ENCODE measurements around the gene CLDN3. TPM values are rescaled to one million over a fixed set of nuclear protein-coding genes. Genes with fewer than 3 reads are reported as not detected.
A peak's percentile ranks its signal among the peaks of the same experiment; 100 is the strongest.

CLDN3 gene
- total RNA-seq, 2 experiments from 2014 or later = not detected

DNA sequence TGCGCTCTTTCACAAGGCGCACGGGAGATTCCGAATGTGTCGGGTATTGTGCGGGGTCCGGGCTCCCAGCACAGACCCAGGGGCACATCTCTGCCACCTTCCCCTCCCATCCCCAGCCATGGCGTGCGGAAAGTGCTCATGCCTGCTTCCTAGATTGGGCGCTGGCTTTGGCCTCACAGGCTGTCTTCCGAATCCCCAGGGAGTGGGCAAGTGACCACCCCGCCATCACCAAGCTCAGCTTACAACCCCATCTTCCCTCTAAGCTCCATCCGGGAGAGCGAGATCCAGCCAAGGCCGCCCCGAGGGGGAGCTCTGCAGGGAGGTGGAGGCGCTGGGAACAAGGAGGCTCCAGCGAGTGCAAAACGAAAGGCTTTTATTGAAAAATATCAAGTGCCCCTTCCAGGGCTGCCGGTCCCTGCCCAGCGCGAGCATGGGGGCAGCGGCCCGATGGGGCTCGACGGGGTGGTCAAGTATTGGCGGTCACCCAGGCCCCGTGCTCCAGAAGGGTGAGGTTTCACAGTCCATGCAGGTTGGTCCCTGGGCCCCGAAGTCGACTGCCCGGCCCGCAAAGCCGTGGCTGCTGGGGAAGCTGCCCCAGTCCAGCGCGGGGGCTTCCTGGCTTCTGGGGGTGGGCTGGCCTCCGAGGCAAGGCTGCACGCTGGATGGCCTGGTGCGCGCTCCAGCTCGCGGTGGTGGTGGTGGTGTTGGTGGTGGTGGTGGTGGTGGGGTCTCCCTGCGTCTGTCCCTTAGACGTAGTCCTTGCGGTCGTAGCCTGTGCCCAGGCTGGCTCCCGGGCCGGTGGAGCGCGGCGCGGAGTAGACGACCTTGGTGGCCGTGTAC lies 1.2 kb downstream of the CLDN3 start:
- no peak for ATAC-seq
- DNase-seq = no peak
- Mint-ChIP-seq H3K27me3 (ENCODE audit: low read depth) (peaks cover 44% of the 10 kb centered on the region), H3K27ac (no peak overlapping the region), H3K9me3 (ENCODE audit: insufficient read depth) (no peaks in the 10 kb centered on the region), H3K36me3 (ENCODE audit: low read depth) (no peaks in the 10 kb centered on the region), H3K4me3 (no peak overlapping the region), H3K4me1 (ENCODE audit: low read depth) (peaks cover 6% of the 10 kb centered on the region)
- ChIA-PET CTCF (no interaction called here), POLR2A (no interaction called here)

DNA sequence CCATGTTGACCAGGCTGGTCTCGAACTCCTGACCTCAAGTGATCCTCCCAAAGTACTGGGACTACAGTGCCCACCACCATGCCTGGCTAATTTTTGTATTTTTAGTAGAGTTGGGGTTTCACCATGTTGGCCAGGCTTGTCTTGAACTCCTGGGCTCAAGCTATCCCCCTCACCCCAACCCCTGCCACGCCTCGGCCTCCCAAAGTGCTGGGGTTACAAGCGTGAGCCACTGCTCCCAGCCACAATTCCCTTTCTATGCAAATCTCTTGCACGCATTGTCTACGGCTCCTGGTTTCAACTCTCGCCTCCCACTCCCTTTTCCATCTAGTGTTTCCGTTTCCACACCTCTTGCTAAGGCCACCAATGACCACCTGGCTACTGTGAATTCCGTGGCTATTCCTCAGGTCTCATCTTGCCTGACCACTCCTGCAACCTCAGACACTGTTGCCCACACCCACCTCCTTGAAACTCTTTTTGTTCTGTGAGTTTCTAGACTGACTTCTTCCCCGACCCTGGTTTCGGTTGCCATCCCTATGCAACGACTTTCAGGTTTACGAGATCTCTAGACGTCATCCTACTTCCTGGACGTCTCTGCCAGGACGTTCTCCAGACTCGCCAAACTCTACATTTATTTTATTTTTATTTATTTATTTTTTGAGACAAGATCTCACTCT lies 3.4 kb downstream of the CLDN3 start:
- no peak overlapping the region for H3K27ac Mint-ChIP-seq
- ChIA-PET CTCF (no interaction called here), POLR2A (no interaction called here)
- peaks cover 6% of the 10 kb centered on the region for H3K4me1 Mint-ChIP-seq (ENCODE audit: low read depth)
- no peak for DNase-seq
- no peak overlapping the region for H3K4me3 Mint-ChIP-seq
- peaks cover 38% of the 10 kb centered on the region for H3K27me3 Mint-ChIP-seq (ENCODE audit: low read depth)
- no peak for ATAC-seq
- no peaks in the 10 kb centered on the region for H3K36me3 Mint-ChIP-seq (ENCODE audit: low read depth)
- H3K9me3 Mint-ChIP-seq (ENCODE audit: insufficient read depth) = no peaks in the 10 kb centered on the region

DNA sequence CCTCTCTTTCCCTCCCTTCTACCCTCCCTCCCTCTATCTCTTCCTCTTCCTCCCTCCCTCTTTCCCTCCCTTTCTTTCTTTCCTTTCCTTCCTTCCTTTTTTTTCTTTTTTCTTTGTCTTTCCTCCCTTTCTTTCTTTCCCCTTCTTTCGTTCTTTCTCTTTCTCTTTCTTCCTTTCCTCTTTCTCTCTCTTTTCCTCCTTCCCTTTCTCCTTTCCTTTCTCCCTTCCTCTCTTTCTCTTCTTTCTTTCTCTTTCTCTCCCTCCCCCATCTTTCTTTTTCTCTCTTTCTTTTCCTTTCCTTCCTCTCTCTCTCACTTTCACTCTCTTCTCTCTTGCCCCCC lies 7.4 kb downstream of the CLDN3 start:
- ChIA-PET CTCF (no interaction called here), POLR2A (no interaction called here)
- Mint-ChIP-seq H3K4me1 (ENCODE audit: low read depth) (no peaks in the 10 kb centered on the region), H3K9me3 (ENCODE audit: insufficient read depth) (no peaks in the 10 kb centered on the region), H3K4me3 (no peak overlapping the region), H3K27ac (no peak overlapping the region), H3K36me3 (ENCODE audit: low read depth) (no peaks in the 10 kb centered on the region), H3K27me3 (ENCODE audit: low read depth) (peaks cover 8% of the 10 kb centered on the region)
- no peak for ATAC-seq
- DNase-seq = no peak

DNA sequence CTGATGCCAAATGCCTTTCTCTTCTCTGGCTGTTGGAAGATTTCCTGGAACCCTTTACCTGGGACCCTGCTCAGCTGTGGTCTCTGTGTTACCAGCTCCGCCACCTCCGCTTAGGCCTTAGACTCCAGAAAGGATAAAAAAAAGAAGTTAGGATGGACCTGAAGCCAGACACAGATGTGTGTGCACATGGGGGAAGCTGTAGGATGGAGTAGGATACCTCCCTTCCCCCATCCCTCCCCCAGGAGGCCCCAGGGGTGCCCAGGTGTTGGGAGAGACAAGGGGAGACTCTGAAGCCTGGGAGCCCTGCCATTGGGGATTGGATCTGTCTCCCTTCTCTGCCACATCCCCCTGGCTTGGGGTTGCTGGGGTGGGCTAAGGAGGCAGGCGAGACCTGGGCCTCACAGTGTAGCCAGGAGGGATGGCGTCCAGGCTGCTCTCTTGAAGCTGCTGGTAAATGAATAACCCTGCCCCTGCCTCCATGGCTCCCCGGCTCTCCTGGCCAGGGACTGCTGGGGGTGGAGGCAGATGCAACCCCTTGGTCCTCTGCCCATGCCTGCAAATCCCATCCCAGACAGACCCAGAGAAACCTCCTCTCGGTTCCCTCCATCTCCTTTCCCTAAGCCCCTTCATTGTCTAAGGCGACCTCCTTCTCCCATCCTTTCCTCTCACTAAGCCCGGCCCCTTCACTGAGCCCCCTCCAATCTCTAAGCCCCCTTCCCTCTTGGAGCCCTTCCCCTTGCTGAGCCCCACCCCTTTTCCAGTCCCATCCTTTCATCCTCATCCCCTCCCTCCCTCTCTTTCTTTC lies 8.0 kb downstream of the CLDN3 start:
- POLR2A ChIA-PET = no interaction called here
- peaks cover 4% of the 10 kb centered on the region for H3K27me3 Mint-ChIP-seq (ENCODE audit: low read depth)
- no peaks in the 10 kb centered on the region for H3K9me3 Mint-ChIP-seq (ENCODE audit: insufficient read depth)
- no peaks in the 10 kb centered on the region for H3K4me1 Mint-ChIP-seq (ENCODE audit: low read depth)
- CTCF ChIA-PET = no interaction called here
- no peak for DNase-seq
- no peak overlapping the region for H3K4me3 Mint-ChIP-seq
- no peak overlapping the region for H3K27ac Mint-ChIP-seq
- ATAC-seq = no peak
- H3K36me3 Mint-ChIP-seq (ENCODE audit: low read depth) = no peaks in the 10 kb centered on the region

DNA sequence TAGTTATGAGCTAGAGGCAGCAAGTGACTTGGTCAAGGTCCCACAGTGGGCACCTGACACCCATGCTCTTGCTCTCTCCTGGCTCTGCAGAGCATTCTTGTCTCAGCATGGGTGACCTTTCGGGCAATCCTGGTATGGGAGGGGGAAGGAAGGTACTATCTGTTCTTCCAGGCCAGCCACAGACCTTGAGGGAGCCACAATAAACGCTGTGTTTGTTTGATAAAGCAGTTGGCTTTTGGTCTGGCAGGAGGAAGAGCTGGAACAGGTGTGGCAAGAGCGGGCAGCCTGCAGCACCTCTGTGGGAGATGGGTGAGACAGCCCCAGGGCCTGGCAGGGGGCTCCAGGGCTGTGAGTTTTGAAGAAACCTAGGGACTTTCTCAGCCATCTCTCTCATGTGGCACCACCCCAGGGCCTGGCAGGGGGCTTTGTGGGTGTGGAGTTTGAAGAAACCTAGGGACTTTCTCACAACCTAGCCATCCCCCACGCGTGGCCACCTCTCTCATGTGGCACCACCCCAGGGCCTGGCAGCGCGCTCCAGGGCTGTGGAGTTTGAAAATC lies 11.4 kb downstream of the CLDN3 start:
- DNase-seq = no peak
- no peaks in the 10 kb centered on the region for H3K4me1 Mint-ChIP-seq (ENCODE audit: low read depth)
- H3K36me3 Mint-ChIP-seq (ENCODE audit: low read depth) = no peaks in the 10 kb centered on the region
- ATAC-seq = no peak
- CTCF ChIA-PET = no interaction called here
- H3K9me3 Mint-ChIP-seq (ENCODE audit: insufficient read depth) = no peaks in the 10 kb centered on the region
- H3K4me3 Mint-ChIP-seq = no peak overlapping the region
- POLR2A ChIA-PET = no interaction called here
- H3K27me3 Mint-ChIP-seq (ENCODE audit: low read depth) = no peaks in the 10 kb centered on the region
- no peak overlapping the region for H3K27ac Mint-ChIP-seq

DNA sequence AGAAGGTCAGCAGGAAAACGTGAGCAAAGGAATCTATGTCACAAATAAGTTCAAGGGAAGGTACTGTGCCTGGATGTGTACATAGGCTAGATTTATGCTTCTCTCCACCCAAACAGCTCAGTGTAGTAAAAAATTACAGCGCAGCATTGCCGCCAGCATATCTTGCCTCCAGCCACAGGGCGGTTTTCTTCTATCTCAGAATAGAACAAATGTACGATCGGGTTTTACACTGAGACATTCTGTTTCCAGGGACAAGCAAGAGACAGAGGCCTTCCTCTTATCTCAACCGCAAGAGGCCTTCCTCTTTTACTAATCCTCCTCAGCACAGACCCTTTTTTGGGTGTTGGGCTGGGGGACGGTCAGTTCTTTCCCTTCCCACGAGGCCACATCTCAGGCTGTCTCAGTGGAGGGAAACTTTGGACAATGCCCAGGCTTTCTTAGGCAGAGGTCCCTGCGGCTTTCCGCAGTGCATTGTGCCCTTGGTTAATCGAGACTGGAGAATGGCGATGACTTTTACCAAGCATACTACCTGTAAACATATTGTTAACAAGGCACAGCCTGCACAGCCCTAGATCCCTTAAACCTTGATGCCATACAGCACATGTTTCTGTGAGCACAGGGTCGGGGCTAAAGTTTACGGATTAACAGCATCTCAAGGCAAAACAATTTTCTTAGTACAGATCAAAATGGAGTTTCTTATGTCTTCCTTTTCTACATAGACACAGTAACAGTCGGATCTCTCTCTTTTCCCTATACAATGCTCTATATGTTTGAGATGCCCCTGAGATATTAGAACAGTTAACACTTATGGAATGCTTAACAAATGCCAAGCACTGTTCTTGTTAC lies 19.9 kb downstream of the CLDN3 start:
- CTCF ChIA-PET = interaction anchor here (1.3 kb wide), 1 partner anchor 16 kb away, joined by 5 read pairs; no protein-coding TSS in a partner anchor
- Mint-ChIP-seq H3K9me3 (ENCODE audit: insufficient read depth) (no peaks in the 10 kb centered on the region), H3K36me3 (ENCODE audit: low read depth) (no peaks in the 10 kb centered on the region), H3K4me1 (ENCODE audit: low read depth) (no peaks in the 10 kb centered on the region), H3K27ac (no peak overlapping the region), H3K27me3 (ENCODE audit: low read depth) (peaks cover 11% of the 10 kb centered on the region), H3K4me3 (no peak overlapping the region)
- POLR2A ChIA-PET = no interaction called here
- no peak for ATAC-seq
- no peak for DNase-seq

DNA sequence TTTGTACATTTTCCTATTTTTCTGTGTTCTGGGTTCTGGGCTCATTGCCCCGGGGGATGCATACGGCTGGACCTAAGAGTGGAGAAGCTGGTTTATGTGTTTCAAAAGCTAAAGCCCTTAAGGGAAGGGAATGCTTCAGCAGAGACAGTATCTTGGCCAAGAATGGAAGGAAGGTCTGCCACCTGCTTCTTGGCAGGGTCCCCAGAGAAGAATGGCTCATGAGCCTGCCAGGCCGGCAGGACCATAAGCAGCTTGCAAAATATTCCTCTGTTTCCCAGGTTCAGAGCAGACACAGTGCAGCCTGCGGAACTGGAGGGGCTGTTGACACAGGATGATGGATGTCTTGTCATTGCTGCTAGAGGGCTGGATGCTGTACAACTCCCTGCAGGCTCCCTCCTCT lies 23.7 kb downstream of the CLDN3 start:
- CTCF ChIA-PET = no interaction called here
- peaks cover 10% of the 10 kb centered on the region for H3K27me3 Mint-ChIP-seq (ENCODE audit: low read depth)
- DNase-seq (no peak), ATAC-seq (no peak)
- H3K27ac Mint-ChIP-seq = no peak overlapping the region
- no peak overlapping the region for H3K4me3 Mint-ChIP-seq
- no peaks in the 10 kb centered on the region for H3K36me3 Mint-ChIP-seq (ENCODE audit: low read depth)
- no peaks in the 10 kb centered on the region for H3K9me3 Mint-ChIP-seq (ENCODE audit: insufficient read depth)
- H3K4me1 Mint-ChIP-seq (ENCODE audit: low read depth) = no peaks in the 10 kb centered on the region
- POLR2A ChIA-PET = no interaction called here

DNA sequence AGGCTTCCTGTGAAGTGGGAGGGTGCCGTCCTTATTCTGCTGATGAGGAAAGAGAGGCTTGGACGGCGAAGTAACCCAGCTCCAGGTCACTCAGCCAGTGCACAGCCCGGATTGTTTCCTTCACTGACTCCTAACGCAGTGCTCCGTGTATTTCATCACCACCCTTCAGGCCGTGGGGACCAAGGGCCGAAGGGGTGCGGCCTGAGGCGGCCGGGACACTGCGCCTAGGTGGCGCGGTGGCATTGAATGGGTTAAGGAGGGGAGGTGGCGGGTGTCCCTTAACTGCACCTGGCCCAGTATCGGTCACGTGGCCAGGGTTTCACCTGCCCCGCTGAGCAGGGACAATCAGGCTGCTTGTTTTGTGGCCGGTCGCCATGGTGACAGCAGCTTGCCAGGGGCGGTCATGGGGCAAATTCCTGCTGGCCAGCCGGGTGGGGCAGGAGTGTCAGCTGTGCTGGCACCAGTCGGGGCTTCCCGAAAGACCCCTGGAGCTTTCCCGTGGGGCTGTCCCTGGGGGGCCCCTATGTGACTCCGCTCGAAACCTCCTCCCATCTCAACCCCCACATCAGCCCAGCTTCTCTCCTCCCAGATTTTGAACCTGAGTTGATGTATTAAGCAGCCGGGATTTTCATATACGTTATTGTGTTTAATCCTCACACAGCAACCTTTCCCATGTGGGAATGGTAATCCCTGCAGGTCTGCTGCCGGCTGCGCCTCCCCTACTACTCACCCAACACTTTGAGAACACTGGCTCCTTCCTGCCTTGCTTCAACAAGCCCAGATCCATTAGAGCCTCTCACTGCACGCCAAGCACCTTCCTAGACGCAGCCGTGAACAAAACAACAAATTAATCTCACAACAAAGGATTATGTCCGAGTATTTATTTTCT lies 27.1 kb downstream of the CLDN3 start:
- Mint-ChIP-seq H3K9me3 (ENCODE audit: insufficient read depth) (no peaks in the 10 kb centered on the region), H3K27me3 (ENCODE audit: low read depth) (no peaks in the 10 kb centered on the region), H3K4me1 (ENCODE audit: low read depth) (peaks cover 3% of the 10 kb centered on the region), H3K4me3 (no peak overlapping the region), H3K36me3 (ENCODE audit: low read depth) (no peaks in the 10 kb centered on the region), H3K27ac (no peak overlapping the region)
- ATAC-seq (no peak), DNase-seq (no peak)
- POLR2A ChIA-PET = no interaction called here
- CTCF ChIA-PET = no interaction called here

DNA sequence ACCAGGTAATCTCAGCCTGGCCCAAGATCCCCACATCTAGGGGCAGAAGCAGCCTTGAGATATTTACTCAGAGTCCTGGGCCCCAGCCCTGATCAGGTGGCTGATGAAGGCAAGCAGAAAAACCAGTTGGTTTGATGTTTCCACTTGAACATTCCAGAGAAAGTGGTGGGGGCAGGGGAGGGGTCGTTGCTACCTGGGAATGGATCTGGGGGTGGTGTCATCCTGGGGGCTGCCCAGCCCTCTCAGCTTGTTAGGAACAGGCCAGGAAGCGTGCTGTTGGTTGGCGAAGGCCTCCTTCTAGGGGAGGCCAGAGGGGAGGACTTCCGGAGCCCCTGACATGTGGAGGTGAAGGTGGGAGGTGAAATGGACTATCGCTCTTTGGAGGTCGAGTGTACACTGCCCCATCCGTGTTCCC lies 27.7 kb downstream of the CLDN3 start:
- ChIA-PET POLR2A (no interaction called here), CTCF (no interaction called here)
- ATAC-seq = no peak
- no peak for DNase-seq
- Mint-ChIP-seq H3K27ac (no peak overlapping the region), H3K27me3 (ENCODE audit: low read depth) (no peaks in the 10 kb centered on the region), H3K9me3 (ENCODE audit: insufficient read depth) (no peaks in the 10 kb centered on the region), H3K36me3 (ENCODE audit: low read depth) (no peaks in the 10 kb centered on the region), H3K4me1 (ENCODE audit: low read depth) (peaks cover 10% of the 10 kb centered on the region), H3K4me3 (no peak overlapping the region)

DNA sequence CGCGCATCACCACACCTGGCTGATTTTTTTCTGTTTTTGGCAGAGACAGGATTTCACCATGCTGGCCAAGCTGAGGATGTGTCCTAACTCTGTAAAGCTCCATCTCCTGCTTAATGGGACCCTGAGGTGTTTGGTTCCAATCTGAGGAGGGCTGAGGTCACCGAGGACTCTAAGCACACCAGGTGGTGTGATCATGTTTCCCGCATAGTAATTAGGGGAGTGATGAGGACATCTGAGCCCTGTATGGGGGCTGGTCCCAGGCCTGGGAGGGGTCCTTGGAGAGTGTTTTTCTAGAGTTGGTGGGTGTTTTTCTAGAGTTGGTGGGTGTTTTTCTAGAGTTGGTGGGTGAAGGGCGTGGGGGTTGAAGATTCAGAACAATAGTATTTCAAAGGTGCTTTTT lies 28.5 kb downstream of the CLDN3 start:
- peaks cover 15% of the 10 kb centered on the region for H3K4me1 Mint-ChIP-seq (ENCODE audit: low read depth)
- POLR2A ChIA-PET = no interaction called here

DNA sequence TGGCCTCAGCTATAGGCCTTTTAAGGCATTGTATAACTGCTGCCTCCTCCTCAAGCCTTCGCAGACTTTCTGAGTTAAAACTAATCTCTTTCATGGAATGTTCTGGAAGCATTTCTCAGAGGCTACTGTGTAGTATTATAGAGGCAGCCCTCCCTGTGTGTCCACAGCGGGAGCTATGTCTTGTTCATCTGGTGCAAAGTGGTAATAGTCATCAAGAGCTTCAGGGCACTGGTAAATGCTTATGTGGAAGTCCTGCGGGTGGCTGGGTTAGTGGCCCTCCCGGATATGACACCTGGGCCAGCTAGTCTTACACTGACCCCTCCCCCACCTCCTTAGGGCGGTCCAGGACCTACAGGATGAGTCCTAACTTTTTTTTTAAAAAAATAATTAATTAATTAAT lies 29.3 kb downstream of the CLDN3 start:
- ChIA-PET CTCF (no interaction called here), POLR2A (no interaction called here)
- Mint-ChIP-seq H3K27me3 (ENCODE audit: low read depth) (no peaks in the 10 kb centered on the region), H3K4me3 (peak overlapping the region; percentile 10), H3K36me3 (ENCODE audit: low read depth) (peaks cover 13% of the 10 kb centered on the region), H3K27ac (no peak overlapping the region), H3K4me1 (ENCODE audit: low read depth) (peaks cover 19% of the 10 kb centered on the region), H3K9me3 (ENCODE audit: insufficient read depth) (no peaks in the 10 kb centered on the region)
- no peak for ATAC-seq
- DNase-seq = no peak

More for the DNA sequence above, 28.5 kb downstream of the CLDN3 start:
- no peak for DNase-seq
- Mint-ChIP-seq H3K9me3 (ENCODE audit: insufficient read depth) (no peaks in the 10 kb centered on the region), H3K27me3 (ENCODE audit: low read depth) (no peaks in the 10 kb centered on the region), H3K4me3 (no peak overlapping the region), H3K27ac (no peak overlapping the region), H3K36me3 (ENCODE audit: low read depth) (peaks cover 7% of the 10 kb centered on the region)
- ATAC-seq = no peak
- CTCF ChIA-PET = no interaction called here
